Keratinocyte (primary cell): ENCODE results near the gene FRS2. TPM values are rescaled to one million over a fixed set of nuclear protein-coding genes. Genes with fewer than 3 reads are reported as not detected.

Experiments
- DNase-seq: peaks from one replicate; pipeline ENCODE4 v3.0.0-alpha.2; 2011; ENCODE audit warnings: low read depth, missing footprints, low spot score
- FAIRE-seq: peaks from 2 replicates; lab custom pipeline; 2011; peaks lifted over from hg19 to GRCh38; lab: Jason Lieb, UNC
- H2AFZ ChIP-seq: 2 replicates; pipeline ENCODE4 v1.6.0; 2012; ENCODE audit warnings: low read length, control low read depth, inconsistent platforms; ENCODE audit not compliant: control insufficient read depth
- H3K27ac ChIP-seq: 2 replicates; pipeline ENCODE4 v1.5.1; 2011; ENCODE audit warnings: low read length; ENCODE audit not compliant: control insufficient read depth, insufficient read depth
- H3K27me3 ChIP-seq: 3 replicates; pipeline ENCODE4 v1.6.0; 2011; ENCODE audit warnings: low read length; ENCODE audit not compliant: control insufficient read depth, insufficient read depth; ENCODE audit errors: extremely low read depth
- H3K36me3 ChIP-seq, 2 experiments: 2 replicates in 1 of 2; 3 replicates in 1 of 2; pipeline ENCODE4 v1.5.1; 2011; ENCODE audit warnings: low read length in 2 of 2, mild to moderate bottlenecking in 1 of 2; ENCODE audit not compliant: control insufficient read depth in 2 of 2, insufficient read depth in 2 of 2; ENCODE audit errors: extremely low read depth in 1 of 2
- H3K4me1 ChIP-seq: 3 replicates; pipeline ENCODE4 v1.5.1; 2011; ENCODE audit warnings: low read length; ENCODE audit not compliant: control insufficient read depth, insufficient read depth; ENCODE audit errors: extremely low read depth
- H3K4me2 ChIP-seq: 3 replicates; pipeline ENCODE4 v1.6.0; 2011; ENCODE audit warnings: low read depth, low read length; ENCODE audit not compliant: control insufficient read depth, insufficient read depth; ENCODE audit errors: extremely low read depth
- H3K4me3 ChIP-seq, 3 experiments: fragments of 200-600 bp in 1 of 3; sonication (generic) in 1 of 3; 2 replicates in 2 of 3; 3 replicates in 1 of 3; pipeline ENCODE4 v1.5.1; 2011 to 2016; ENCODE audit warnings: low read length in 3 of 3, mild to moderate bottlenecking in 3 of 3, control low read depth in 2 of 3, inconsistent platforms in 1 of 3, low read depth in 1 of 3, mixed read lengths in 1 of 3, mixed run types in 1 of 3, moderate library complexity in 1 of 3; ENCODE audit not compliant: control insufficient read depth in 2 of 3, insufficient read depth in 2 of 3; ENCODE audit errors: extremely low read depth in 1 of 3
- H3K79me2 ChIP-seq: 2 replicates; pipeline ENCODE4 v1.6.0; 2012; ENCODE audit warnings: low read length; ENCODE audit not compliant: control insufficient read depth, insufficient read depth
- H3K9ac ChIP-seq: 3 replicates; pipeline ENCODE4 v1.6.0; 2011; ENCODE audit warnings: low read length; ENCODE audit not compliant: control insufficient read depth, insufficient read depth; ENCODE audit errors: extremely low read depth
- H3K9me1 ChIP-seq: 3 replicates; pipeline ENCODE4 v1.6.0; 2011; ENCODE audit warnings: low read length; ENCODE audit not compliant: control insufficient read depth, insufficient read depth; ENCODE audit errors: extremely low read depth
- H3K9me3 ChIP-seq: 2 replicates; pipeline ENCODE4 v1.5.1; 2012; ENCODE audit warnings: low read depth, low read length; ENCODE audit not compliant: control insufficient read depth
- H4K20me1 ChIP-seq: 3 replicates; pipeline ENCODE4 v1.6.0; 2011; ENCODE audit warnings: low read length; ENCODE audit not compliant: control insufficient read depth, insufficient read depth; ENCODE audit errors: extremely low read depth
- CTCF ChIP-seq, 3 experiments: IDR thresholded peaks in 1 of 3; conservative IDR thresholded peaks in 1 of 3; optimal IDR thresholded peaks in 1 of 3; 2 replicates in 2 of 3; 3 replicates in 1 of 3; pipeline versions ENCODE3 to v1.5.1; 2011; ENCODE audit warnings: low read length in 3 of 3, mild to moderate bottlenecking in 3 of 3, moderate library complexity in 2 of 3, control low read depth in 1 of 3, inconsistent platforms in 1 of 3; ENCODE audit not compliant: insufficient read depth in 2 of 3; ENCODE audit errors: extremely low read depth in 1 of 3
- EZH2 ChIP-seq: IDR thresholded peaks from one replicate; pipeline ENCODE4 v1.6.1; 2012; ENCODE audit warnings: inconsistent platforms, mild to moderate bottlenecking, low read length, moderate library complexity
- dilution Hi-C: fragments of 300-500 bp; cut with MboI; formaldehyde crosslinking; loops from one replicate; pipeline ENCODE4 v1.7.0; 2020; ENCODE audit warnings: low sequenced_read_pairs; ENCODE audit not compliant: extremely low pct_ligation_motif_present
- polyA plus RNA-seq, 5 experiments: library from polyadenylated mRNA; depleted of rRNA in 3 of 5; stranded (reverse) in 3 of 5; stranded (forward) in 1 of 5; unstranded in 1 of 5; fragments of >200 nt; gene quantifications; 1 replicate in 1 of 5; 2 replicates in 3 of 5; 3 replicates in 1 of 5; pipeline versions ENCODE4 v1.2.1 to v1.2.3, GENCODE V29; 2011 to 2012; ENCODE audit warnings: missing spikeins in 2 of 5, low read depth in 1 of 5, low replicate concordance in 1 of 5
- small RNA-seq, 3 experiments: library from RNA; depleted of rRNA; stranded (forward); fragments of <200 nt; gene quantifications; one replicate each; pipeline ENCODE3, GENCODE V24; 2012; ENCODE audit warnings: low read depth in 3 of 3, low replicate concordance in 1 of 3; ENCODE audit not compliant: insufficient read length in 3 of 3

FRS2 gene
- polyA plus RNA-seq, 1 donor (not counting 4 experiments of a cell fraction or from before 2014, with no cell fraction given), result 28.6 TPM

DNA sequence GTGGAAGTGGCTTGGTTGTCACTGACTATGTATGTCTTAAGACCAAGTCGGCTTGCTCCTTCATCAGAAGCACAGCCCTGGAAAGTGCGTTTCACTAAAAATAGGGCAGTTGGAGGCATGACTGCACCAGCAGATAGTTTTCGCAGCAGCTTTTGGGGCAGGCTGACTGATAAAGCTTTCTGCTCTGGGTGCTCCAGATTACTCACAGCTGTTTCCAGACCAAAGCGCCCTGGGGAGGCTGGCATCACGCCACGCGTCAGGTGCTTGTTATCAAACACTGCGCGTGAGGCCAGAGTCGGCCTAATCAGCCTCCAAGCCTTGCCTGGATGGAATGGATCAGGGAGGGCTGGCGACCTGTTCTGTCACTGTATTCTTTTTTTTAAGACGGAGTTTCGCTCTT, 153.8 kb downstream of the FRS2 start:
- peaks cover 9% of the 10 kb centered on the region for H3K27me3 ChIP-seq
- no peak overlapping the region for H3K27ac ChIP-seq
- DNase-seq (no peak), FAIRE-seq (no peak)
- no peaks in the 10 kb centered on the region for H3K9me1 ChIP-seq
- H3K4me1 ChIP-seq, result no peaks in the 10 kb centered on the region
- H3K79me2 ChIP-seq, result no peaks in the 10 kb centered on the region
- H3K4me3 ChIP-seq, result no peak overlapping the region
- H2AFZ ChIP-seq, result no peak overlapping the region
- H3K9me3 ChIP-seq, result no peaks in the 10 kb centered on the region
- H4K20me1 ChIP-seq, result no peaks in the 10 kb centered on the region
- TF ChIP-seq CTCF (optimal IDR thresholded peaks at IDR 0.05 in 1 of 3, IDR thresholded peaks at IDR 0.05 in 1 of 3, conservative IDR thresholded peaks at IDR 0.05 in 1 of 3; ENCODE audit: extremely low read depth in 1 of 3, insufficient read depth in 2 of 3, low read length in 3 of 3) (no peak), EZH2 (no peak)
- H3K9ac ChIP-seq, result no peak overlapping the region
- no peak overlapping the region for H3K4me2 ChIP-seq
- dilution Hi-C loops, result no loop called here
- no peaks in the 10 kb centered on the region for H3K36me3 ChIP-seq

GRCh38 chr12:69627501-69627900, 157.3 kb downstream of the FRS2 start:
- H3K9ac ChIP-seq, result no peak overlapping the region
- H4K20me1 ChIP-seq, result no peaks in the 10 kb centered on the region
- H3K36me3 ChIP-seq, result no peaks in the 10 kb centered on the region
- no peaks in the 10 kb centered on the region for H3K79me2 ChIP-seq
- no peaks in the 10 kb centered on the region for H3K4me1 ChIP-seq
- H3K9me3 ChIP-seq, result no peaks in the 10 kb centered on the region
- H3K27me3 ChIP-seq, result no peaks in the 10 kb centered on the region
- H3K4me2 ChIP-seq, result no peak overlapping the region
- FAIRE-seq, result no peak
- dilution Hi-C loops, result no loop called here
- H3K9me1 ChIP-seq, result no peaks in the 10 kb centered on the region
- no peak overlapping the region for H2AFZ ChIP-seq
- no peak overlapping the region for H3K4me3 ChIP-seq
- TF ChIP-seq EZH2 (no peak), CTCF (optimal IDR thresholded peaks at IDR 0.05 in 1 of 3, IDR thresholded peaks at IDR 0.05 in 1 of 3, conservative IDR thresholded peaks at IDR 0.05 in 1 of 3; ENCODE audit: extremely low read depth in 1 of 3, insufficient read depth in 2 of 3, low read length in 3 of 3) (no peak)
- no peak for DNase-seq
- H3K27ac ChIP-seq, result no peak overlapping the region

Small RNAs within 50 kb of the gene (small RNA-seq; reads per million reads assigned to genes)
- gene MIR3913-1, result 0 reads per million in 3 experiments

Other genes with a start within 250 kb of the FRS2 start
- gene CPSF6, start 230.8 kb upstream of the FRS2 start, polyA plus RNA-seq, result 34.4 to 59.5 TPM (median 45.0 TPM) in 3 replicates
- gene LYZ, start 122.0 kb upstream of the FRS2 start, polyA plus RNA-seq, result not detected in 3 replicates
- gene YEATS4, start 110.6 kb upstream of the FRS2 start, polyA plus RNA-seq, result 9.6 to 21.0 TPM (median 11.8 TPM) in 3 replicates
- gene CCT2, start 115.1 kb downstream of the FRS2 start, polyA plus RNA-seq, result 258 to 365 TPM (median 302 TPM) in 3 replicates
- not detected in 3 replicates for gene LRRC10, start 140.5 kb downstream of the FRS2 start, polyA plus RNA-seq
- 0.03 to 0.07 TPM (median 0.06 TPM) in 3 replicates for gene BEST3, start 228.9 kb downstream of the FRS2 start, polyA plus RNA-seq